ENCODE data around the gene CCDC197.

Gene CCDC197

DNA sequence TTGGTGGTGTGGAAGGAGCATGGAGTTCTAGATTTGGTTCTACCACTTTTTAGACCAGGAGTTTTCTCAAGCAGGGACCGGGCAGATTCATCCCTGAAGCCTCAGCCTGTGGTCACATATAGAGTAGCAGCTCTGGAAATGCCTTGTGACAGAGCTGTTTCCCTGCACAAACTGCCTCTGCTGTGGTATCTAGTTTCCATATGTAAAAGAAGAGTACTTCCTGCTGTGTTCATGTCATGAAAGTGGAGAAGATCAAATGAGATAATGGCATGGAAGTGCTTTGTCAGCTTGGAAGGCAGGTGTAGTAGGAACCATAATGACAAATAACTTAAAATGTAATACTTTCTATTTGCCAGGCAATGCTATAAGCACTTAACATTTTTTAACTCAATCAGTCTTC is 55.1 kb downstream of the CCDC197 start:
- no peak overlapping the region for H3K4me3 ChIP-seq (ENCODE audit: low read length in 2 of 2)
- peaks cover 21% of the 10 kb centered on the region for H3K4me1 ChIP-seq (ENCODE audit: control insufficient read depth, insufficient read depth, low read length)
- no peak overlapping the region for H3K27ac ChIP-seq (ENCODE audit: low read length)
- H3K9ac ChIP-seq (ENCODE audit: low read length in 2 of 2): no peak overlapping the region
- H3K9me3 ChIP-seq (ENCODE audit: control insufficient read depth in 2 of 2, low read length in 2 of 2): no peaks in the 10 kb centered on the region
- peaks cover 80 to 81% of the 10 kb centered on the region in 2 donors for H3K36me3 ChIP-seq (ENCODE audit: control insufficient read depth in 2 of 2, insufficient read depth in 2 of 2, low read length in 2 of 2)
- H3K27me3 ChIP-seq (ENCODE audit: control insufficient read depth in 1 of 2, insufficient read depth in 2 of 2, low read length in 2 of 2): no peaks in the 10 kb centered on the region

DNA sequence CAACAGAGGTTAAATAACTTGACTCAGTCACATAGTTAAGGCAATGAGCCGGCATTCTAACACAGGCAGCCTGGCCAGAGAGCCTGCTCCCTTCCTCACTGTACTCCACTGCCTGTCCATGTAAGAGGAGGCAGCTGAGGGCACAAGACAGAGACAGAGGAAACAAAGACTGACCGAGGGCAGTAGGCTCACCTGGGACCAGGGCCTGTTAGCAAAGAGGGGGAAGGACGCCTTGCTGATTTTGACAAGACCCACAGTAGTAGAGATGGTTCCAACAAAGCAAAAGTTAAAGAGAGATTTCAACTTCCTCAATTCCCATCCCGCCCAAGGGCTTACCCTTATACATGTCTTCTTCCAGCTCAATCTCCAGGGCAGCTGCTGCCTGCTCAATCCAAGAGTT is 55.6 kb downstream of the CCDC197 start:
- H3K27me3 ChIP-seq (ENCODE audit: control insufficient read depth in 1 of 2, insufficient read depth in 2 of 2, low read length in 2 of 2): no peaks in the 10 kb centered on the region
- no peak overlapping the region for H3K9ac ChIP-seq (ENCODE audit: low read length in 2 of 2)
- peaks cover 80% of the 10 kb centered on the region in 2 donors for H3K36me3 ChIP-seq (ENCODE audit: control insufficient read depth in 2 of 2, insufficient read depth in 2 of 2, low read length in 2 of 2)
- H3K9me3 ChIP-seq (ENCODE audit: control insufficient read depth in 2 of 2, low read length in 2 of 2): no peaks in the 10 kb centered on the region
- H3K4me1 ChIP-seq (ENCODE audit: control insufficient read depth, insufficient read depth, low read length): peaks cover 21% of the 10 kb centered on the region
- H3K4me3 ChIP-seq (ENCODE audit: low read length in 2 of 2): no peak overlapping the region
- H3K27ac ChIP-seq (ENCODE audit: low read length): no peak overlapping the region

DNA sequence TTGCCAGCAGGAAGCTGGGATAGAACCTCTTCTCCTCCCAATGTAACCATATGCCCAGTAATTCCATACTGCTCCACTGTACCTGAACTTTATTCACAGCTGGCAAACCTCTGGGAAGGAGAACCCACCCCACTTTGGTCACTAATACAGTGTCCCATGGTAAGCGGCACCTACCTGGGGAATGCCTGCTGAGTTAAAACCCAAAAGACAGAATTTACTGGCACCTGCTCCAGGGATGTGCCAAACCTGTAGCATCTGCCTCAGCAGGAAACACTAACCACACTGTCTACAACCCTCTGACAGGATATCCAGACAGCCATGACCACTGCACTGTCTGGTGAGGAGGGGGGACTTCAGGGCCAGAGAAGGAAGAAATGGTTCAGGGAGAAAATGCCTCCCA is 57.3 kb downstream of the CCDC197 start:
- H3K27me3 ChIP-seq (ENCODE audit: control insufficient read depth in 1 of 2, insufficient read depth in 2 of 2, low read length in 2 of 2): no peaks in the 10 kb centered on the region
- peaks cover 79 to 80% of the 10 kb centered on the region in 2 donors for H3K36me3 ChIP-seq (ENCODE audit: control insufficient read depth in 2 of 2, insufficient read depth in 2 of 2, low read length in 2 of 2)
- H3K27ac ChIP-seq (ENCODE audit: low read length): no peak overlapping the region
- no peak overlapping the region for H3K4me3 ChIP-seq (ENCODE audit: low read length in 2 of 2)
- H3K4me1 ChIP-seq (ENCODE audit: control insufficient read depth, insufficient read depth, low read length): peaks cover 17% of the 10 kb centered on the region
- no peak overlapping the region for H3K9ac ChIP-seq (ENCODE audit: low read length in 2 of 2)
- H3K9me3 ChIP-seq (ENCODE audit: control insufficient read depth in 2 of 2, low read length in 2 of 2): no peaks in the 10 kb centered on the region

DNA sequence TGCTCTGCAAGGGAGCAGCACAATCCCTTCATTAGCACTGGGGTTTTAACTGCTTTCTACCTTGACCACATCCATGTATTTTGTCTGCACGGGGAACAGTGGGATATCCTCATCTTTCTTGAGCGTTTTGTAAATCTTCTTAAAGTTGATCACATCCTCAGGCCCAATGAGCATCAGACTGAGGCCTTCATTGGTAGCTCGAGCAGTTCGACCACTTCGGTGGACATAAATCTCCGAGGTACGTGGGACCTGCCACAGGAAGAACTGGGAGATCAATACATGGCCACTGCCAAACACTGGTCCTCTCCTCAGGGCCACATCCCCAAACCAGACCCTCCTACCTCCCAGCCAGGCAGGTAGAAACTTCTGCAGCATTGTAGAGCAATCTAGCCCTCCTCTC is 57.8 kb downstream of the CCDC197 start:
- peaks cover 17% of the 10 kb centered on the region for H3K4me1 ChIP-seq (ENCODE audit: control insufficient read depth, insufficient read depth, low read length)
- H3K9ac ChIP-seq (ENCODE audit: low read length in 2 of 2): no peak overlapping the region
- H3K36me3 ChIP-seq (ENCODE audit: control insufficient read depth in 2 of 2, insufficient read depth in 2 of 2, low read length in 2 of 2): peaks cover 79 to 80% of the 10 kb centered on the region in 2 donors
- no peak overlapping the region for H3K27ac ChIP-seq (ENCODE audit: low read length)
- no peak overlapping the region for H3K4me3 ChIP-seq (ENCODE audit: low read length in 2 of 2)
- H3K27me3 ChIP-seq (ENCODE audit: control insufficient read depth in 1 of 2, insufficient read depth in 2 of 2, low read length in 2 of 2): no peaks in the 10 kb centered on the region
- no peaks in the 10 kb centered on the region for H3K9me3 ChIP-seq (ENCODE audit: control insufficient read depth in 2 of 2, low read length in 2 of 2)

DNA sequence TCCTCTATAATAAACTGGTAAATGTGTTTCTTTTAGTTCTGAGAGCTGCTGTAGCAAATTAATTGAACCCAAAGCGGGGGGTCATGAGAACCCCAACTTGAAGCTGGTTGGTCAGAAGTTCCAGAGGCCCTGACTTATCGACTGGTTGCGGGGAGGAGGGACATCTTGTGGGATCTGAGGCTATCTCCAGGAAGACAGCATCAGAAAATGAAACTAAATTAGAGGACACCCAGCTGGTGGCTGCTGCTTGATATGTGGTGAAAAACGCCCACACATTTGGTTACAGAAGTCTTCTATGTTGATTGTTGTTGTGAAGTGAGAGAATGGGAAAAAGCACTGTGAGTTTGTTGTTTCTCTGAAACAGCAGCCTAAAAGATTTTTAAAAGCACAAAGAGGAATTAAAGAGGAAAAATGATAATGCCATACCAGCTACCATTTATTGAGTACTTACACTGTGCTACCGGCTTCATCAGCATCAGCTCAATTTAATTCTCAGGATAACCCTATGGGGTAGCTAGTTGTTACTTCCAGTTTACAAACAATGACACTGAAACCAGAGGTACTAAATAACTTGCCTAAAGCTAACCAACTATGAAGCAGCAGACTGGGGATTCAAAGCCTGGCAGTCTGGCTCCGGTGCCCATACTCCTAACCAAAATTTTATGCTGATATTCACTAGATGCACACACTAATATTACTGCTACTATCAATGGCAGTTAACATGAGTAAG is 59.6 kb downstream of the CCDC197 start:
- H3K9ac ChIP-seq (ENCODE audit: low read length in 2 of 2): no peak overlapping the region
- H3K9me3 ChIP-seq (ENCODE audit: control insufficient read depth in 2 of 2, low read length in 2 of 2): no peaks in the 10 kb centered on the region
- H3K4me1 ChIP-seq (ENCODE audit: control insufficient read depth, insufficient read depth, low read length): peaks cover 4% of the 10 kb centered on the region
- H3K27ac ChIP-seq (ENCODE audit: low read length): no peak overlapping the region
- no peak overlapping the region for H3K4me3 ChIP-seq (ENCODE audit: low read length in 2 of 2)
- H3K36me3 ChIP-seq (ENCODE audit: control insufficient read depth in 2 of 2, insufficient read depth in 2 of 2, low read length in 2 of 2): peaks cover 85 to 86% of the 10 kb centered on the region in 2 donors
- no peaks in the 10 kb centered on the region for H3K27me3 ChIP-seq (ENCODE audit: control insufficient read depth in 1 of 2, insufficient read depth in 2 of 2, low read length in 2 of 2)

DNA sequence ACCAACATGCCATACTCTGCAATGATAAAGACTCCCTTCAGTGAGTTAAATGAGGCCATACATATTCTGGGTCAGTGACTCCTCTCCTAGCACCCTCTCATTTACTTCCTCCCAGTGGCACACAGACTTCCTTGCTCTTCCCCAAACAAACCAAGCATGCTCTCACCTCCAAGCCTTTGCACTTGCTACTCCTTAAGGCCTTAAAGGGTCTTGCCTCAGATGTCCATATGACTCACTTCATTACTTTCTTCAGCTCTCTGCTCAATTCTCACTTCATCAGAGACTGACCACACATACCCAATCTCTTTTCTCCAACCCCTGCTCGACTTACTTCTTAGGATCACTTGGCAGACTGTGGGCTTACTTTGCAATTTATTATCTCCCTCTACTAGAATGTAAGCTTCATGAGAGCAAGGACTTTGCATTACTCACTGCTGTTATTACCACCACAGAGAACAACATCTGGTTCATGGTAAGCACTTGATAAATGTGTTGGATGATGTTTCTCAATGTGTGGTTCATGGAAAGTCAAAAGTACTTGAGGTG is 61.1 kb downstream of the CCDC197 start:
- no peak overlapping the region for H3K9ac ChIP-seq (ENCODE audit: low read length in 2 of 2)
- no peak overlapping the region for H3K27ac ChIP-seq (ENCODE audit: low read length)
- no peak overlapping the region for H3K4me3 ChIP-seq (ENCODE audit: low read length in 2 of 2)
- no peaks in the 10 kb centered on the region for H3K9me3 ChIP-seq (ENCODE audit: control insufficient read depth in 2 of 2, low read length in 2 of 2)
- peaks cover 2% of the 10 kb centered on the region for H3K4me1 ChIP-seq (ENCODE audit: control insufficient read depth, insufficient read depth, low read length)
- no peaks in the 10 kb centered on the region for H3K27me3 ChIP-seq (ENCODE audit: control insufficient read depth in 1 of 2, insufficient read depth in 2 of 2, low read length in 2 of 2)
- H3K36me3 ChIP-seq (ENCODE audit: control insufficient read depth in 2 of 2, insufficient read depth in 2 of 2, low read length in 2 of 2): peaks cover 79 to 81% of the 10 kb centered on the region in 2 donors

All from stomach smooth muscle (tissue), 2 donors.